Measurements from ENCODE around the gene SHB.

The SHB gene

DNA sequence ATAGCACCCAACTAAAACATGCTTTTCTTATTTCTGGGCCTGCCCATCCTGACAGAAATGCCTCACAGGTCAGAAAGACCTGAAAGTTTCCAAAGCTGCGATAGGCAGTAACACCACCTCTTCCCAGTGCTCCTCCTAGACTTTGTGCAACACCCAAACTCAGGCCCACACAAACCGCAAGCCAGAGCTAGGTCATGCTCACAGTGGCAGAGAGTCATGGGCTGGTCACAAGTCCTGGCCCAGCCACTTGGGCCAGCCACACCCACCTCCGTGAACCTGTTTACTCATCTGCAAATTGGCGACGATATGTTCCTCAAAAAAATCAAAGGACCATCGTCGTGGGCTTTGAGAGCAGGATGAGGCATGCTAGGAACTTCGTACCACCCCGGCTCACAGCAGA is 121.0 kb downstream of the SHB start:
- no peak for DNase-seq

DNA sequence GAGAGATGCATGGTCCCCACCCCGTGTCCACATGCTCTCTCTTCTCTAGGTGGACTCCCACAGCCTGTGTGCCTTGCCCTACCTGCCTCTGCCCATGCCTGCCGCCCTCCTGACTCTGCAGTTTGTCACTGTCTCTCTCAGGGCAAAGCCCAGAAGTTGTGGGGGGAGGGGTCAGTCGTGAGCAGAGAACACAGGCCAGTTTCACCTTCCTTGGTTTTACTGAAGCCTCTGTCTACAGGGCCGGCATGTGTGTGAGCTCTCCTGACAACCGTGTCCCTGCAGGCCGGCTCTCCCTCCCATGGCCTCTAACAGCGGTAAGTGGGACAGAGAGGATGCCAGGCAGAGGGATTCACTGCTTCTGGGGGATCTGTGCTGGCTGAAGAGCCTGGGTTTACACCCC is 121.6 kb downstream of the SHB start:
- no peak for DNase-seq

GRCh38 chr9:37946971-37947370 is 122.1 kb downstream of the SHB start:
- no peak for DNase-seq

DNA sequence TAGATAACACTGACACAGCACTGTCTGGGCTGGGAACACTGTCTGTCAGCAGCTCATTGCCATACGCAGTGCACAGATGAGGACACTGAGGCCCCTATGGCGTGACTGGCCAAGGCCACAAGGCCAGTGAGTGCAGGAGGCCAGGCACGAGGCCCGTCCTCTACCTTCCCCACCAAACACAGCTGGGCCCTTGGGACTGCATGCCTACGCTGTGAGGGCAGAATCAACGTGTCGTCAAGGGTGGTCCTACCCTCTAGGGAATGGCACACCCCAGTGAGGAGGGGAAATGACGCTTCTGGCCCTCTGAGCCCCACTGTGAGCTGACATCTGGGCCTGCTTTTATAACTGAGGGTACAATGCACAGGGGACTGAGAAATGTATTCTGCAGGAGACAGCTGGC is 123.0 kb downstream of the SHB start:
- no peak for DNase-seq

DNA sequence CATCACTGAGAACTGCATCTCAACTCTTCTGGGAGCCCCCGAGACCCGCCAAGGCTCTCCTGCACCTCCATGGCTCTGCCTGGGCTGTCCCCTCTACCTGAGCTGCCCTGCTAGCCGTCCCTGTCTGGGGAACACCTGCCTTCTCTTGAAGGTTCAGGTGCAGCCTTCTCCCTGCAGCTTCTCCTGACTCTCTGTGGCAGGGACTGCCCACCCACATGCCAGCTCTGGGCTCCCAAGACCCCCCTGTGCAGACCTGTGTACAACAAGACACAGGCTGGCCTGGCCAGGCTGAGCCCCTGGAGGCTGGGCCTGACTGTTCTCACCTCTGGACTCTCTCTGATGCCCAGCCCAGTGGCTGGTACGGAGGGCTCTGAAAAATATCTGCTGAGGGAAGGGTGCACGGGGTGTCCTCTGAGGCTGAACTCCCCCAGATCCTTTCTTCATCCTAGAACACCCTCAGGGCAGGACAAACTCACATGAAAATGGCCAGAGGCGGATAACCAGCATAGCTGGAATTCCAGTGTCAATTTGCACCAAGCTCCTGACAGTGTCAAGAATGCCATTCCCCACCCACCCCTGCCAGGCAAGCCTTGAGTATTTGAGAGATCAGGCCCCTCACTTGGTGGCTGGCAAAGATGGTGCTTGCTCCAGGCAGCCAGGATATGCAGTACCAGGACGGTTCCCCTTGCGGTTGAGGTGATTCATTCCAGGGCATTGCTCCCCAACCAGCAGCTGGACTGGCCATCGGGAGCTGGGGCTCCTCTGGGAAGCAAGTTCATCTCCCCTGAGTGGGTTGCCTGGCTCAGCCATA is 124.2 kb downstream of the SHB start:
- no peak for DNase-seq

DNA sequence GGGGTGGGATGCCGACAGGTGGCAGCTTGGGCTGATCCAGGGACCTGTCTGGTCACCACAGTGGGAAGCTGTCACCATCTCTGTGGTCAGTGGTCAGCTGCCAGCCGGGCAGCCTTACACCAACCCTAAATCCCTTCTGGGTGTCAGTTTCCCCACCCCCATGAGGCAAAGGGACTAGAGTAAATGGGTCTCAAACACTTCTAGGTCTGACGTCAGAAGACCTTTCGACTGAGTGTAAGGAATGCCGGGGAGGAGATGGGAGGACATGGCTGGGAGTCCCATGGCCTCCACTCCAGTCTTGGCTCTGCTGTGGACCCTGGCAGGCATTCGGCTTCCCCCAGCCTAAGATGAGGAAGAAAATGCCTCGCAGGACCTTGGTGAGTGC is 124.8 kb downstream of the SHB start:
- DNase-seq = no peak

- DNase-seq = no peak
Observed at GRCh38 chr9:37943345-37944265, 125.4 kb downstream of the SHB start.

GRCh38 chr9:37942621-37943344 is 126.2 kb downstream of the SHB start:
- no peak for DNase-seq

DNA sequence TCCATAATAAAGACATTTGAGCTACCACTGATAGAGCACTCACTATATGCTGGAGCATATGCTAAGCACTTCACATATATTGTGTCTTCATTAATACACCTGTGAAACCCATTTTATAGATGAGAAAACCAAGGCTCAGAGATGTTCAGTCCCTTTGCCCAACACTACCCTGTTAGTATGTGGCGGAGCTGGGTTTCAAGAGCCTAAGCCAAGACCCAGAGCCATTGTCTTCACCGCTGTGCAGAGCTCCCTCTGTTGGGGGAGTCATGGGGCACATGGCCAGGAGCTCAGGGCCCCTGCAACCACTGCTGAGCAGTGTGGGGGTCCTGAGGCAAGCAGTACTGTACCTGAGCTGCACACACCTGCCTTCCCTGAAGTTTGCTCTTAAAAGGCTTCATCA is 127.8 kb downstream of the SHB start:
- DNase-seq = no peak

- no peak for DNase-seq
Observed at GRCh38 chr9:37939575-37940095, 129.4 kb downstream of the SHB start.

DNA sequence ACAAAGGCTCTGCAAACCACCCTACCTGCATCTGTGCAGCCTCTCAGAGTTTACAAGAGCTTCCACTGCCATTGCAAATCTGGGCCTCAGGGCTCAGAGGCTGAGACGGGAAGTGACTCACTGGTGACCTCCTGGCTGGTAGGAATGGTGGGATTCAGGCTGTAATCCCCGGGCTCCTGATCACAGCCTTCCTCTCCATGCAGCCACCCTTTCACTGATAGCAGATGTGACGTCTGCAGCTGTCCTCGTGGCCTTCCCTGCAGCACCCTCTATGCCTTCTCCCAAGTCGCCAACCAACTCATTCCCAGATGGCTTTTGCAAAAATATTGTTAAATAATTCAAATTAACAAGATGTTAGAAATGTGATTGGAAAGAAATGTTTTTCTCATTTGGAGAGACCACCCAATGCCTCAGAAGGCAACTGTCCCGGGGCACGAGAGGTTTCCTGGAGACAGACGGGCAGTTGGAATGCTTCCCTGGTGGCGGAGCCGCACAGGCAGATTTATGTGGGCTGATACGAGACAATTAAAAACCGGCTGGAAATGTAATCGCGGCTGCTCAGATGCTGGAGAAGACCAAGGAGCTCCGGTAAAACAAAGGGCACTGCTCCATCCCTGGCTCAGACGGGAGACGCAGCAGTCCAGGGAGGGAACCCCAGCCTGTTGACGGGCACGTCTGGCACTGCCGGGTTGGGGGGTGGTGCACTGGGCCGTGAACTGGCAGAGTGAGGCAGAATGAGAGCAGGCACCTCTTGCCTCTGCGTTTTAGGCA is 130.7 kb downstream of the SHB start:
- DNase-seq = no peak

GRCh38 chr9:37937366-37937765 is 131.7 kb downstream of the SHB start:
- DNase-seq = no peak

DNA sequence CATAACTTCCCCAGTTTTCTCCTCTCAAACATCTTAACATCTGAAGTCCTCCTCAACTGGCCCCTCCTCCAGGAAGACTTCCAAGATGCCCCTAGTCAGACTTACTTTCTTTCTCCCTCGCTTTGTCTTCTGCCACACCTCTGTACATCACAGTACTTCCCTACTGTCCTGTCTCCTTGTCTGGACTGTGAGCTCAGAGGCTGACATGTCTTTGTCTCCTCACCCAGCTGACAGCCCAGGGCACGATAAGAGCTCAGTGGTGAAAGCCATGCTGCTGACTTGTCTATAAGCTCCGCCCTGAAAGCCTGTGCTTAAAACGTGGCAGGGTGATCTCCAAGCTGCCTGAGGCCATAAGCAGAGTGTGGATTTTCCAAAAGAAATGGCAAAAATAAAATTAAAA is 132.1 kb downstream of the SHB start:
- no peak for DNase-seq

DNA sequence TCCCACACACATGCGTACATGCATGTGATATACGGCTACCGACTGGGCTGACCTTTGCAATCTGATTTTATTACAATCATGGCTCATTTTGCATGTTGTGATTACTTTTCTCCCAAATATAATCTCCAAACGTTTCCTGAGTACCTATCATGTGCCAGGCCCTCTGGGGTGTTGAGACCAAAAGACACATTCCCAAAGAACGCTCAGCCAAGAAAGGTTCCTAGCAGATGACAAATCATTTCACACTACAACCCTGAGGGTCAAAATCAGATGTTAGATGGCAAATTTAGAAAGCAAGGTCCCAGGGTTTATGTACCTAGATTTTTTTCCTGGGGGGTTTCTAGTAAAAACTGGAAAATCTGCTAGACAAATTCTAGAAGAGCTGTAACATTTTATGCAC is 132.7 kb downstream of the SHB start:
- DNase-seq = no peak

DNA sequence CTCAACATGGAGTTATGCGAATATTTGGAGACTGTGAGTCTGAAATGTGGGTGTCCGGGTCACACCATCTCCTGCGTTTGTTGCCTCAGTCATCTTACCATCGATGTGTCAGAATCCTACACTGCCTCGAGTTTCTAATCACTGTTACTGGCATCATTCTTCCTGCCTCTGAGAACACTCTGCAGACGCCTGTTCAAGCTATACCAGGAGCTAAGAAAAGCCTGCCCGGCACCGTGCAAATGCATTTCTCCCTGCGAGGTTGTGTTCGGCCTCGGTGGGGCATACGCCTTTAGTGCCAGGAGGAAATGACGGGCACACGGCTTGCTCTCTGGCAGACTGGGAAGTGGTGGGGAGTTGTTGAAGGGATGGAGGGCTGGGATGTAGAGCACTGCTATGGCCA is 133.9 kb downstream of the SHB start:
- DNase-seq = no peak

- no peak for DNase-seq
Observed at GRCh38 chr9:37931592-37931991, 137.4 kb downstream of the SHB start.

- no peak for DNase-seq
Observed at GRCh38 chr9:37929441-37929895, 139.6 kb downstream of the SHB start.

GRCh38 chr9:37928552-37929430 is 140.2 kb downstream of the SHB start:
- no peak for DNase-seq

- no peak for DNase-seq
Observed at GRCh38 chr9:37927601-37928551, 141.2 kb downstream of the SHB start.

DNA sequence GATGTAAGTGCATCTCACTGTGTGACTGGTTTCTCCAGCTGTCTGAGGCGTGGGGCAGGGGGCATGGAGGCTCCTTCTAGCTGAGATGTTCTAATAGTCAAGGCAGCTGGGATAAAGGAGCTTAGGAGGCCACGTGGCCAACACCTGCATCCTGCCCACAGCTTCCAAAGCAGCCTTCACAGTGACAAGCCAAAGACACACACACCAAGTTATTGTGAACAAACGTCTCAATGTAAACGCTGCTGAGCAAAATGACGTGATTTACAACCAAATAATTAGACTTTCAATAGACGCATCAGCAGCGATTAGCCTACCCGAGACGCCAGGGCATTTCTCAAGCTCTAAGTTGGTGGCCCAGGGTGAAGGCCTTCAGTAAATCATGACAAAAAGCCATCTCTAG is 141.9 kb downstream of the SHB start:
- DNase-seq = no peak
